Measurements from ENCODE around the gene DSG1. TPM values are rescaled to one million over a fixed set of nuclear protein-coding genes. Genes with fewer than 3 reads are reported as not detected.

The DSG1 gene
- total RNA-seq, 1 experiment from 2014 or later = 0.09 TPM

- TF ChIP-seq ZNF281 (CRISPR knock-in tag; IDR thresholded peaks at IDR 0.05) (no peak), TEAD4 (CRISPR knock-in tag; IDR thresholded peaks at IDR 0.05) (no peak), ATF2 (CRISPR knock-in tag; IDR thresholded peaks at IDR 0.05; ENCODE audit: borderline replicate concordance, low read depth) (no peak), GRHL2 (CRISPR knock-in tag; IDR thresholded peaks at IDR 0.05; ENCODE audit: insufficient replicate concordance, severe bottlenecking) (no peak)
These were observed 51.5 kb downstream of the DSG1 start (continued) for GRCh38 chr18:31369478-31369877.

- no peaks in the 10 kb centered on the region for H3K9me3 Mint-ChIP-seq
- no peaks in the 10 kb centered on the region for H3K36me3 Mint-ChIP-seq
- ATAC-seq = no peak
- TF ChIP-seq NR1H2 (CRISPR knock-in tag; IDR thresholded peaks at IDR 0.05) (no peak), E2F4 (CRISPR knock-in tag; IDR thresholded peaks at IDR 0.05; ENCODE audit: borderline replicate concordance, low read depth) (no peak), SMAD3 (CRISPR knock-in tag; IDR thresholded peaks at IDR 0.05; ENCODE audit: borderline replicate concordance) (no peak), E2F5 (CRISPR knock-in tag; IDR thresholded peaks at IDR 0.05) (no peak), SOX15 (CRISPR knock-in tag; IDR thresholded peaks at IDR 0.05) (no peak), FOXJ3 (CRISPR knock-in tag; IDR thresholded peaks at IDR 0.05; ENCODE audit: borderline replicate concordance) (no peak), ZBTB21 (CRISPR knock-in tag; IDR thresholded peaks at IDR 0.05; ENCODE audit: borderline replicate concordance) (no peak), ZNF416 (CRISPR knock-in tag; IDR thresholded peaks at IDR 0.05) (no peak), CREM (CRISPR knock-in tag; IDR thresholded peaks at IDR 0.05) (no peak), ZNF121 (CRISPR knock-in tag; IDR thresholded peaks at IDR 0.05) (no peak)
- TF ChIP-seq, protein P1, sequence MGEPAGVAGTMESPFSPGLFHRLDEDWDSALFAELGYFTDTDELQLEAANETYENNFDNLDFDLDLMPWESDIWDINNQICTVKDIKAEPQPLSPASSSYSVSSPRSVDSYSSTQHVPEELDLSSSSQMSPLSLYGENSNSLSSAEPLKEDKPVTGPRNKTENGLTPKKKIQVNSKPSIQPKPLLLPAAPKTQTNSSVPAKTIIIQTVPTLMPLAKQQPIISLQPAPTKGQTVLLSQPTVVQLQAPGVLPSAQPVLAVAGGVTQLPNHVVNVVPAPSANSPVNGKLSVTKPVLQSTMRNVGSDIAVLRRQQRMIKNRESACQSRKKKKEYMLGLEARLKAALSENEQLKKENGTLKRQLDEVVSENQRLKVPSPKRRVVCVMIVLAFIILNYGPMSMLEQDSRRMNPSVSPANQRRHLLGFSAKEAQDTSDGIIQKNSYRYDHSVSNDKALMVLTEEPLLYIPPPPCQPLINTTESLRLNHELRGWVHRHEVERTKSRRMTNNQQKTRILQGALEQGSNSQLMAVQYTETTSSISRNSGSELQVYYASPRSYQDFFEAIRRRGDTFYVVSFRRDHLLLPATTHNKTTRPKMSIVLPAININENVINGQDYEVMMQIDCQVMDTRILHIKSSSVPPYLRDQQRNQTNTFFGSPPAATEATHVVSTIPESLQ (CRISPR knock-in tag; IDR thresholded peaks at IDR 0.05) = no peak
- TF ChIP-seq, protein P2, sequence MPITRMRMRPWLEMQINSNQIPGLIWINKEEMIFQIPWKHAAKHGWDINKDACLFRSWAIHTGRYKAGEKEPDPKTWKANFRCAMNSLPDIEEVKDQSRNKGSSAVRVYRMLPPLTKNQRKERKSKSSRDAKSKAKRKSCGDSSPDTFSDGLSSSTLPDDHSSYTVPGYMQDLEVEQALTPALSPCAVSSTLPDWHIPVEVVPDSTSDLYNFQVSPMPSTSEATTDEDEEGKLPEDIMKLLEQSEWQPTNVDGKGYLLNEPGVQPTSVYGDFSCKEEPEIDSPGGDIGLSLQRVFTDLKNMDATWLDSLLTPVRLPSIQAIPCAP (CRISPR knock-in tag; IDR thresholded peaks at IDR 0.05) = no peak
- TF ChIP-seq, protein P3, sequence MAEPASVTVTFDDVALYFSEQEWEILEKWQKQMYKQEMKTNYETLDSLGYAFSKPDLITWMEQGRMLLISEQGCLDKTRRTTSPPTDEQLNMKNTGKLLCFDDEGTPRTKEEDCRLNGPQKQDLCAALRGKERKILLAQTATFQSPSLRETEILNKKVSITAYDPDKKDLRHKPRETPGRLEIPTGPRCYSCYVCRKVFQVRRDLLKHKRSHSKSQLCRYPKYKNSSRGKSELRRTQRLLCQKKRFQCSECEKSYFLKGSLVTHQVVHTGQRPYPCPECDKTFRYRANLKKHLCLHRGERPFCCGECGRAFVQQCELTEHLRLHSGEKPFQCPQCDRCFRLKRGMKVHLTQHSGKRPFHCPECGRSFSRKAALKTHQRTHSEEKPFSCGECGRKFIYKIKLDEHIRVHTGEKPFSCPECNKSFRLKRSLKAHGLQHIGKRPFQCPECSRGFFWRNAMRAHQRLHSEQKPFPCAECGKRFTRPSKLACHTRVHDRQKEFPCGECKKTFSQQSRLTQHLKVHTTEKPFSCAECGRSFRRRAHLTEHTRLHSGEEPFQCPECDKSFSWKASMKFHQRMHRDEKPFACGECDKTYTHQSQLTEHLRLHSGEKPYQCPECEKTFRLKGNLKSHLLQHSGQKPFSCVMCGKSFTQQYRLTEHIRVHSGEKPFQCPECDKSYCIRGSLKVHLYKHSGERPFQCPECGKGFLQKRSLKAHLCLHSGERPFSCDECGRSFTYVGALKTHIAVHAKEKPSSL (CRISPR knock-in tag; conservative IDR thresholded peaks at IDR 0.05) = no peak
- peaks cover 3% of the 10 kb centered on the region; the same call in 1 of the 2 replicates for H3K4me1 Mint-ChIP-seq
- ChIA-PET CTCF (no interaction called here), POLR2A (no interaction called here)
- no peak for DNase-seq (ENCODE audit: low spot score)
- no peak overlapping the region for H3K27ac Mint-ChIP-seq
- no peak overlapping the region for H3K4me3 Mint-ChIP-seq
- H3K27me3 Mint-ChIP-seq (ENCODE audit: low read depth) = no peaks in the 10 kb centered on the region
These were observed 54.0 kb downstream of the DSG1 start for GRCh38 chr18:31371989-31372388.
